ENCODE data around the gene SLC22A23.

The SLC22A23 gene

DNA sequence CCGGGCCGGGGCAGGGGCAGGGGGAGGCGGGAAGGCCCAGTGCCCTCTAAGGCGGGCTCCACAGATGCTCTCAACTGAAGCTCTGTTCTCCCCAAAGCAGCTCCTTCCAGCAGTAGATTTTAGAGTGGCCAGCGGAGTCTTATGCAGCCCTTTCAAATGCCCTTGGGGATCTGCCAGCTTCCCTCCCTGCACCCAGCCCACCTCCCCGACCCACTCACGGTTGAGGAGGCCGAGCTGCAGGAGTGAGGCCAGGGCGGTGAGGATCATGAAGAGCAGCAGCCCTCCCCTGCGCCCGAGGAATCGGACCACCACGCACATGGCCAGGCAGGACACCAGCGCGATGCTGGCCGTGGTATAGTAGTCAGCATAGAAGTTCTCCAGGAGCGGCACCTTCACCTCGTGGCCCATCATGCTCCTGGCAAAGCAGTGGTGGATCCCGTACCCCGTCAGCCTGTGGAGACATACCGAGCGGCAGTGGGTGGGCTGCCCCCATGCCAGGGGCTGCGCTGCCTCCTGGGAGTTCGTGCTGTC, 170.1 kb downstream of the SLC22A23 start:
- no peak for FAIRE-seq
- TF ChIP-seq CTCF (IDR thresholded peaks at IDR 0.05; ENCODE audit: insufficient read depth, missing control alignments) = no peak
- no peak for DNase-seq (ENCODE audit: insufficient read length, low spot score)

GRCh38 chr6:3285732-3286131, 171.1 kb downstream of the SLC22A23 start:
- no peak for TF ChIP-seq CTCF (IDR thresholded peaks at IDR 0.05; ENCODE audit: insufficient read depth, missing control alignments)
- no peak for DNase-seq (ENCODE audit: insufficient read length, low spot score)
- no peak for FAIRE-seq

GRCh38 chr6:3285049-3285639, 171.7 kb downstream of the SLC22A23 start:
- DNase-seq (ENCODE audit: insufficient read length, low spot score) = no peak
- FAIRE-seq = no peak
- TF ChIP-seq CTCF (IDR thresholded peaks at IDR 0.05; ENCODE audit: insufficient read depth, missing control alignments) = no peak

- FAIRE-seq (no peak), DNase-seq (ENCODE audit: insufficient read length, low spot score) (no peak)
- TF ChIP-seq CTCF (IDR thresholded peaks at IDR 0.05; ENCODE audit: insufficient read depth, missing control alignments) = no peak
Observed at GRCh38 chr6:3284436-3284876, 172.4 kb downstream of the SLC22A23 start.

DNA sequence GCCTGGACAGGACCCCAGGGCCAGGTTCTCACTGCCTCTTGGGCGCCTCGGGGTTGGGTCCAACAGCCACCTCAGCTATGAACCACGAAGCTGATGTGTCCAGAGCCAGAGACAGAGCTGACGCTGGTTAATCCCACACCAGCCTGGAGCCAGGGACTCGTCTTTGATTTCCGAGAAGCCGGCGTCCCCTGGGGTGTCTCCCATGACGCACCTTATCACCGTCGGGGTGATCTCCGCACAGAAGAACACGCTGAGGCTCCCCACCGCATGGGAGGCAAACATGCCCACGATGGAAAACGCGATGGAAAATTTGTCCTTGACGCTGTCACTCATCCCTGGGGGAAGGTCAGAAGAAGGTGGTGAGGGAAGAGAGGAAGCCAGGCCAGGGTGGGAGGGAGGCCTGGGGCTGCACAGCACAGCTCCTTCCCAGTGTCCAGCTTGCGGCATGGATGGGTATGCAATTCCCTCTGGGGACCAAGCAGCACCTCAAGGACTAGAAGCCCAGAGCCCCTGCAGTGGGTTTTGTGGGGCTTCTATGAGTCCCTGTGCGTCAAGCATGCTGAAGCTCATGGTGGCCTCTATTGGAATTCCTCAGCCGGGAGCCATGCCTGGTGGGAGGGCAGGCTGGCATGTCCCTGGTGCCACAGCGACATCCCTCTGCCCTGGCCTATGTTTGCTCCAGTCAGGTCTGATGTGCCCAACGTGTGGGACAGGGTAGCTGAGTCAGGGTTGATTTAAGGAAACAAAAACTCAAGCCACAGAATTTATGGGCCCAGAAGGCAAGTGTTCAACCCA, 173.0 kb downstream of the SLC22A23 start:
- no peak for DNase-seq (ENCODE audit: insufficient read length, low spot score)
- FAIRE-seq = no peak
- no peak for TF ChIP-seq CTCF (IDR thresholded peaks at IDR 0.05; ENCODE audit: insufficient read depth, missing control alignments)

DNA sequence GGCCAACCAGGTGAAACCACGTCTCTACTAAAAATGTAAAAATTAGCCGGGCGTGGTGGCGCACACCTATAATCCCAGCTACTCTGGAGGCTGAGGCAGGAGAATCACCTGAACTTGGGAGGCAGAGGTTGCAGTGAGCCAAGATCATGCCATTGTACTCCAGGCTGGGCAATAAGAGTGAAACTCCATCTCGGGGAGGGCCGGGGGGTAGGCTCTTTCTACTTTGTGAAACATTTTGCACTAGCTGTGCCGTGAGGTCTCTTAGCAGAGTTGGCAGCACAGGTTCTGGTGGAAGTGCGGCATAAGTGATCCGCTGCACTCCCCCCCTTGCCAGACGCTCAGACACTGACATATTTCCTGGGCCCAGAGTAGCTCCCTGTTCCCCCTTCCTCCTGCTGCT, 173.6 kb downstream of the SLC22A23 start:
- no peak for TF ChIP-seq CTCF (IDR thresholded peaks at IDR 0.05; ENCODE audit: insufficient read depth, missing control alignments)
- FAIRE-seq (no peak), DNase-seq (ENCODE audit: insufficient read length, low spot score) (no peak)

Measured in D721Med (cell line).